Heart left ventricle (tissue), 13 donors: Measurements from ENCODE around the gene PPM1L.

Source experiments
- CTCF ChIP-seq, 12 donors: fragments of 200-600 bp; sonication (generic) in 4 of 12; IDR thresholded peaks; one replicate each; pipeline versions ENCODE4 v1.5.0 to v1.8.0; 2018 to 2022; ENCODE audit warnings: antibody characterized with exemption in 12 of 12, mild to moderate bottlenecking in 5 of 12
- POLR2A ChIP-seq, 2 donors: fragments of 450-650 bp; IDR thresholded peaks; one replicate each; pipeline ENCODE4 v1.6.1; 2017; ENCODE audit warnings: antibody characterized with exemption in 2 of 2, mild to moderate bottlenecking in 2 of 2, moderate library complexity in 2 of 2
- donor health status: ischemic (EF 13 %, LVEDD 7.1; RV severe dilation, severe dysfunction).
- donor health status: DM: no; HTN: yes; CAD: no.
- donor health status: DM: no; HTN: no; CAD: no.
- donor health status: ischemic (EF 25% LVEDD 6.9; RV normal size, moderate dysfunction).
- donor health status: ischemic (EF 25% LVEDD 5.7; RV mildly dilated, moderate dysfunction).
- donor health status: ischemic (EF 35%, LVEDD 5.7; RV mildly dilated, moderate dysfunction).
- donor health status: nonischemic (EF 11% LVEDD 7.7; RV severe dilation, severe dysfunction).
- donor health status: DM: yes; HTN: yes; CAD: no.
- donor health status: PGD.
- donor health status: ischemic (EF 29% LVEDD 5.4; RV normal size, mild dysfunction).
- donor health status: nonischemic (EF 23%, LVEDD 6.1; RV moderate dilation, normal function).

GRCh38 chr3:161073181-161073580, 317.1 kb downstream of the PPM1L start:
- TF ChIP-seq CTCF (IDR thresholded peaks at IDR 0.05): no peak
- no peak for TF ChIP-seq POLR2A (IDR thresholded peaks at IDR 0.05)
